ENCODE results near the gene IQCH. TPM values are rescaled to one million over a fixed set of nuclear protein-coding genes. Genes with fewer than 3 reads are reported as not detected.

IQCH gene
- total and polyA plus RNA-seq, 9 of the 15 experiments (the other 6 are each of a cell fraction or from before 2014, with no cell fraction given) = 1.8 to 3.9 (median 2.7) TPM

DNA sequence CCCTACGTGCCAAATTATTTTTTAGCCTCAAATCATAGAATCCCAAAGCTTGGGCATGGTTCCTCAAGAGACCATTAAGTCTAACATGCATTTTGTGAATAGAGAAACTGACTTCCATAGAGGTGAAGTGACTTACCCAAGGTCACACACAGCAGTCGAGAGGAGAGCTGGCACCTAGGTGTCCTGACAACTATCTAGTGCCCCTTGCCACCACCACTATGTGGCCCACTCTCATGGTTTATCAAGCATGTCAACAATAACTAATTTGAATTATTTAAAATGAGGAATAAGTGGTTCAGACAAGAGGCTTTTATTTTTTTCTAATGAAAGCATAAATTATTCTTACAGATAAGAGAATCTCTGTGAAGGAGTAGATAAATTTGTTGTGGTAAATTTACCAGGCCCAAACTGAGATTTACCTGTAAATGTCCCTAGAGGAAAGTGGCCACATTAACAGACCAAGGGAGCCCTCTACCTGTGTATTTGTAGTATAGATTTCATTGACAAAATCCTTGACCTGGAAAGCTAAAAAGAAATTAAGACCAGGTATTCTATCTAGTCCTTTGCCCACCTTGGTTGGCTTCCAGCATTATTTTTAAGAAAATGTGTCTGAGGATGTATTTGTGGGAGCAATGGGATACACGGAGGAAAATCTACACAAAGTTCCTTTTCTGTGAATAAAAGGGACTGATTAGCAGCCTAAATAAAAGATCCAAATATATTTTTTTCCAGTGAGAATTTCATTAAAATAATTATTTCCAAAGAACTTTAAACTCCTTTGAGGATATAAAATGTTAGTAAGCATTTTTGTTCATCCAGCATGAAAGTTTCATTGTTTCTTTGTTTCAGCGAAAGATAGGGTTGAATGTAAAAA is 49.1 kb downstream of the IQCH start (continued):
- TF ChIP-seq IRF1 (CRISPR knock-in tag; IDR thresholded peaks at IDR 0.05; ENCODE audit: borderline replicate concordance) = no peak
- peak; percentile 82 for TF ChIP-seq SMC3 (conservative IDR thresholded peaks at IDR 0.05; ENCODE audit: insufficient read depth, low read depth, low read length)
- no peak for TF ChIP-seq TRIM24 (IDR thresholded peaks at IDR 0.05)
- TF ChIP-seq, protein P1, sequence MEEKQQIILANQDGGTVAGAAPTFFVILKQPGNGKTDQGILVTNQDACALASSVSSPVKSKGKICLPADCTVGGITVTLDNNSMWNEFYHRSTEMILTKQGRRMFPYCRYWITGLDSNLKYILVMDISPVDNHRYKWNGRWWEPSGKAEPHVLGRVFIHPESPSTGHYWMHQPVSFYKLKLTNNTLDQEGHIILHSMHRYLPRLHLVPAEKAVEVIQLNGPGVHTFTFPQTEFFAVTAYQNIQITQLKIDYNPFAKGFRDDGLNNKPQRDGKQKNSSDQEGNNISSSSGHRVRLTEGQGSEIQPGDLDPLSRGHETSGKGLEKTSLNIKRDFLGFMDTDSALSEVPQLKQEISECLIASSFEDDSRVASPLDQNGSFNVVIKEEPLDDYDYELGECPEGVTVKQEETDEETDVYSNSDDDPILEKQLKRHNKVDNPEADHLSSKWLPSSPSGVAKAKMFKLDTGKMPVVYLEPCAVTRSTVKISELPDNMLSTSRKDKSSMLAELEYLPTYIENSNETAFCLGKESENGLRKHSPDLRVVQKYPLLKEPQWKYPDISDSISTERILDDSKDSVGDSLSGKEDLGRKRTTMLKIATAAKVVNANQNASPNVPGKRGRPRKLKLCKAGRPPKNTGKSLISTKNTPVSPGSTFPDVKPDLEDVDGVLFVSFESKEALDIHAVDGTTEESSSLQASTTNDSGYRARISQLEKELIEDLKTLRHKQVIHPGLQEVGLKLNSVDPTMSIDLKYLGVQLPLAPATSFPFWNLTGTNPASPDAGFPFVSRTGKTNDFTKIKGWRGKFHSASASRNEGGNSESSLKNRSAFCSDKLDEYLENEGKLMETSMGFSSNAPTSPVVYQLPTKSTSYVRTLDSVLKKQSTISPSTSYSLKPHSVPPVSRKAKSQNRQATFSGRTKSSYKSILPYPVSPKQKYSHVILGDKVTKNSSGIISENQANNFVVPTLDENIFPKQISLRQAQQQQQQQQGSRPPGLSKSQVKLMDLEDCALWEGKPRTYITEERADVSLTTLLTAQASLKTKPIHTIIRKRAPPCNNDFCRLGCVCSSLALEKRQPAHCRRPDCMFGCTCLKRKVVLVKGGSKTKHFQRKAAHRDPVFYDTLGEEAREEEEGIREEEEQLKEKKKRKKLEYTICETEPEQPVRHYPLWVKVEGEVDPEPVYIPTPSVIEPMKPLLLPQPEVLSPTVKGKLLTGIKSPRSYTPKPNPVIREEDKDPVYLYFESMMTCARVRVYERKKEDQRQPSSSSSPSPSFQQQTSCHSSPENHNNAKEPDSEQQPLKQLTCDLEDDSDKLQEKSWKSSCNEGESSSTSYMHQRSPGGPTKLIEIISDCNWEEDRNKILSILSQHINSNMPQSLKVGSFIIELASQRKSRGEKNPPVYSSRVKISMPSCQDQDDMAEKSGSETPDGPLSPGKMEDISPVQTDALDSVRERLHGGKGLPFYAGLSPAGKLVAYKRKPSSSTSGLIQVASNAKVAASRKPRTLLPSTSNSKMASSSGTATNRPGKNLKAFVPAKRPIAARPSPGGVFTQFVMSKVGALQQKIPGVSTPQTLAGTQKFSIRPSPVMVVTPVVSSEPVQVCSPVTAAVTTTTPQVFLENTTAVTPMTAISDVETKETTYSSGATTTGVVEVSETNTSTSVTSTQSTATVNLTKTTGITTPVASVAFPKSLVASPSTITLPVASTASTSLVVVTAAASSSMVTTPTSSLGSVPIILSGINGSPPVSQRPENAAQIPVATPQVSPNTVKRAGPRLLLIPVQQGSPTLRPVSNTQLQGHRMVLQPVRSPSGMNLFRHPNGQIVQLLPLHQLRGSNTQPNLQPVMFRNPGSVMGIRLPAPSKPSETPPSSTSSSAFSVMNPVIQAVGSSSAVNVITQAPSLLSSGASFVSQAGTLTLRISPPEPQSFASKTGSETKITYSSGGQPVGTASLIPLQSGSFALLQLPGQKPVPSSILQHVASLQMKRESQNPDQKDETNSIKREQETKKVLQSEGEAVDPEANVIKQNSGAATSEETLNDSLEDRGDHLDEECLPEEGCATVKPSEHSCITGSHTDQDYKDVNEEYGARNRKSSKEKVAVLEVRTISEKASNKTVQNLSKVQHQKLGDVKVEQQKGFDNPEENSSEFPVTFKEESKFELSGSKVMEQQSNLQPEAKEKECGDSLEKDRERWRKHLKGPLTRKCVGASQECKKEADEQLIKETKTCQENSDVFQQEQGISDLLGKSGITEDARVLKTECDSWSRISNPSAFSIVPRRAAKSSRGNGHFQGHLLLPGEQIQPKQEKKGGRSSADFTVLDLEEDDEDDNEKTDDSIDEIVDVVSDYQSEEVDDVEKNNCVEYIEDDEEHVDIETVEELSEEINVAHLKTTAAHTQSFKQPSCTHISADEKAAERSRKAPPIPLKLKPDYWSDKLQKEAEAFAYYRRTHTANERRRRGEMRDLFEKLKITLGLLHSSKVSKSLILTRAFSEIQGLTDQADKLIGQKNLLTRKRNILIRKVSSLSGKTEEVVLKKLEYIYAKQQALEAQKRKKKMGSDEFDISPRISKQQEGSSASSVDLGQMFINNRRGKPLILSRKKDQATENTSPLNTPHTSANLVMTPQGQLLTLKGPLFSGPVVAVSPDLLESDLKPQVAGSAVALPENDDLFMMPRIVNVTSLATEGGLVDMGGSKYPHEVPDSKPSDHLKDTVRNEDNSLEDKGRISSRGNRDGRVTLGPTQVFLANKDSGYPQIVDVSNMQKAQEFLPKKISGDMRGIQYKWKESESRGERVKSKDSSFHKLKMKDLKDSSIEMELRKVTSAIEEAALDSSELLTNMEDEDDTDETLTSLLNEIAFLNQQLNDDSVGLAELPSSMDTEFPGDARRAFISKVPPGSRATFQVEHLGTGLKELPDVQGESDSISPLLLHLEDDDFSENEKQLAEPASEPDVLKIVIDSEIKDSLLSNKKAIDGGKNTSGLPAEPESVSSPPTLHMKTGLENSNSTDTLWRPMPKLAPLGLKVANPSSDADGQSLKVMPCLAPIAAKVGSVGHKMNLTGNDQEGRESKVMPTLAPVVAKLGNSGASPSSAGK (IDR thresholded peaks at IDR 0.05) = no peak
- no peak for TF ChIP-seq DACH1 (IDR thresholded peaks at IDR 0.05; ENCODE audit: partially characterized antibody)
- TF ChIP-seq NR2C1 (IDR thresholded peaks at IDR 0.05) = no peak
- no peak for TF ChIP-seq NR2C1 (tag; IDR thresholded peaks at IDR 0.05)
- 0 out of 2 replicates have a peak, but pooled peaks have one; percentile 43 for TF ChIP-seq CC2D1A (IDR thresholded peaks at IDR 0.05)
- TF ChIP-seq NFE2 (IDR thresholded peaks at IDR 0.05; ENCODE audit: low read depth) = no peak
- no peak for TF ChIP-seq ARID3A (IDR thresholded peaks at IDR 0.05; ENCODE audit: borderline replicate concordance, low read depth, low read length)
- peak; percentile 81 to 92 for TF ChIP-seq RAD21 (CRISPR knock-in tag; conservative IDR thresholded peaks at IDR 0.05 in 1 of 2, IDR thresholded peaks at IDR 0.05 in 1 of 2)
- no peak for TF ChIP-seq ZNF668 (CRISPR knock-in tag; IDR thresholded peaks at IDR 0.05)

All from K562 (cell line).